Limb (tissue), 2 donors: ENCODE measurements around the gene CRYBG2.

Source experiments
- DNase-seq, 2 donors: peaks; one replicate each; pipeline ENCODE4 v3.0.0-alpha.2; 2016; ENCODE audit errors: extremely low spot score in 2 of 2

CRYBG2 gene

GRCh38 chr1:26280333-26281042 is 73.4 kb downstream of the CRYBG2 start:
- no peak for DNase-seq

GRCh38 chr1:26279456-26280332 is 74.2 kb downstream of the CRYBG2 start, which contains the start of gene SH3BGRL3:
Gene SH3BGRL3 (plus strand): TSS chr1:26280086. CDS start chr1:26280156, 70 bp downstream.
- DNase-seq: peak; percentile 85 to 89

- DNase-seq: no peak
These were observed 75.0 kb downstream of the CRYBG2 start for GRCh38 chr1:26278724-26279455.

- DNase-seq: no peak
These were observed 75.6 kb downstream of the CRYBG2 start for GRCh38 chr1:26278303-26278702.

DNA sequence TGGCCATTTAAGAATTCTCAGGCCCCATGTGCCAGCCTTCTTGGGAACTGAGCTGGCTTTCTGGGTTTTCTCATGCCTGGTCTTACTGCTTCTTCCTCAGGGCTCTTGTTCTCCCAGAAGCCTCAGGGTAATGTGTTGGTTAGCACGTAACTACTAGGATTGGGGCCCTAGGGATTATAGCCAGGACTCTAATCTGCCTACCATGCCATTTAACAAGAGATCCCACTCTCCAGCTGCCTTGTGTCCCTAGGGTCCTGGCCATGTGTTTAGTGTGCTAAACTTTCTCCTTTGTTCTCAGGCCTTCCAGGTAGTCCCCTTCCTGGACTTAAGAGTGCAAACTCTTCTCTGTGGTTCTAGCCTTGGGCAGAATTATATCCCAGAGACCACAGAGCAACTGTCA is 76.2 kb downstream of the CRYBG2 start:
- no peak for DNase-seq

- DNase-seq: no peak
These were observed 76.7 kb downstream of the CRYBG2 start for GRCh38 chr1:26277261-26277661.

DNA sequence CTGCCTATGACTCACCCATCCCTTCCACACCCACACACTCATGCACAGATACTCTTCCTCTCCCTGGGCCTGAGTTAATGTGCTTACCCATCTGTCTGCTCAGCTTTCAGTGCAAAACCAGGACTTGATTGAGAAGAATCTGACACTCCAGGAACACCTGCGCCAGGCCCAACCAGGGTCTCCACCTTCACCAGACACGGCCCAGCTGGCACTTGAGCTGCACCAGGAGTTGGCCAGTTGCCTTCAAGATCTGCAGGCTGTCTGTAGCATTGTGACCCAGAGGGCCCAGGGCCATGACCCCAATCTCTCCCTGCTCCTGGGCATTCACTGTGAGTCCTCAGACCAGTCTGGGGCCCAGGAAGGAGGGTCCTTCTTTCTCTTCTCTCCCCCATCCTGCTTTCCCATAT is 77.5 kb downstream of the CRYBG2 start:
- DNase-seq: no peak

- DNase-seq: peak; percentile 72 to 80
These were observed 78.1 kb downstream of the CRYBG2 start for GRCh38 chr1:26275580-26276431.

- DNase-seq: no peak
These were observed 79.0 kb downstream of the CRYBG2 start for GRCh38 chr1:26274801-26275425.
